GM12875 (cell line): ENCODE measurements around the gene CDH5.
A peak's percentile ranks its signal among the peaks of the same experiment; 100 is the strongest.

ENCODE experiments used
- H3K4me3 ChIP-seq: one replicate; pipeline ENCODE4 v1.5.1; 2011; ENCODE audit warnings: low read depth, low read length, control low read depth
- TF ChIP-seq, protein P1 (sequence below): IDR thresholded peaks from 2 replicates; pipeline ENCODE4 v1.5.1; 2011; ENCODE audit warnings: low read depth, mild to moderate bottlenecking, control low read depth, inconsistent platforms, low read length, moderate library complexity, borderline replicate concordance; ENCODE audit not compliant: insufficient read depth

The CDH5 gene

DNA sequence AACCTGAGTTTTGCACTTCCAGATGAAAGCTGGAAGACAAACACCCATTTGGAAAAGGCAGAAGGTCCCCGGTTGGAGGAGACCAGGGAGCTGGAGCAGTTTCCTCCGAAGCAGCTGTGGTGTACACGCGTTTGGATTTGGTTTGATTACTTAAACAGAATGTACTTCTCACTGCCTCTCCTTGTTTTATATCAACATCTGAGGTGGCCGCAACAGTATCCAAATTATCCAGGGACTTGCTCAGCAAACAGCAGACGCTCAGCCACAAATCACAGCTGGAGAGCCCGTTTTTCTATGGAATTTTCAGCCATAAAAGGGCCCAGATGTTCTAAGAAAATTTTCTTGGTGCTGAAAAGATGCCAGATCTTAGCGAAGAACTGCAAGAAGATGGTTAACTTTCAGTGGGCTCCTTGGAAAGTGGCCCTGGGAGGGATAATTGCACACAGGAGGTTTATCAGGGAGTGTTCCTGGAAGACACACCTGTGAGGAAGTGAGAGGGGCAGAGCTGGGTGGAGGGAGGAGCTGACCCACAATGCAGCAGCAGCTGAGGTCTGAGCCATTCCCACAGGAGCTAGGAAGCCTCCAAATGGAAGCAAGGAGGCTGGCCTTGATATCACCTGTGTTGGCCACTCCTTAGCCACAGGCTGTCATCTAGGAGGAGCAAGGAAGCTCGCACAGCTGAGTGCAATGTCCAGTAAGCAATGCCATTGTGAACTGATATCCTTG, 28.9 kb upstream of the CDH5 start:
- no peak overlapping the region for H3K4me3 ChIP-seq
- TF ChIP-seq, protein P1, sequence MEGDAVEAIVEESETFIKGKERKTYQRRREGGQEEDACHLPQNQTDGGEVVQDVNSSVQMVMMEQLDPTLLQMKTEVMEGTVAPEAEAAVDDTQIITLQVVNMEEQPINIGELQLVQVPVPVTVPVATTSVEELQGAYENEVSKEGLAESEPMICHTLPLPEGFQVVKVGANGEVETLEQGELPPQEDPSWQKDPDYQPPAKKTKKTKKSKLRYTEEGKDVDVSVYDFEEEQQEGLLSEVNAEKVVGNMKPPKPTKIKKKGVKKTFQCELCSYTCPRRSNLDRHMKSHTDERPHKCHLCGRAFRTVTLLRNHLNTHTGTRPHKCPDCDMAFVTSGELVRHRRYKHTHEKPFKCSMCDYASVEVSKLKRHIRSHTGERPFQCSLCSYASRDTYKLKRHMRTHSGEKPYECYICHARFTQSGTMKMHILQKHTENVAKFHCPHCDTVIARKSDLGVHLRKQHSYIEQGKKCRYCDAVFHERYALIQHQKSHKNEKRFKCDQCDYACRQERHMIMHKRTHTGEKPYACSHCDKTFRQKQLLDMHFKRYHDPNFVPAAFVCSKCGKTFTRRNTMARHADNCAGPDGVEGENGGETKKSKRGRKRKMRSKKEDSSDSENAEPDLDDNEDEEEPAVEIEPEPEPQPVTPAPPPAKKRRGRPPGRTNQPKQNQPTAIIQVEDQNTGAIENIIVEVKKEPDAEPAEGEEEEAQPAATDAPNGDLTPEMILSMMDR, result no peak

DNA sequence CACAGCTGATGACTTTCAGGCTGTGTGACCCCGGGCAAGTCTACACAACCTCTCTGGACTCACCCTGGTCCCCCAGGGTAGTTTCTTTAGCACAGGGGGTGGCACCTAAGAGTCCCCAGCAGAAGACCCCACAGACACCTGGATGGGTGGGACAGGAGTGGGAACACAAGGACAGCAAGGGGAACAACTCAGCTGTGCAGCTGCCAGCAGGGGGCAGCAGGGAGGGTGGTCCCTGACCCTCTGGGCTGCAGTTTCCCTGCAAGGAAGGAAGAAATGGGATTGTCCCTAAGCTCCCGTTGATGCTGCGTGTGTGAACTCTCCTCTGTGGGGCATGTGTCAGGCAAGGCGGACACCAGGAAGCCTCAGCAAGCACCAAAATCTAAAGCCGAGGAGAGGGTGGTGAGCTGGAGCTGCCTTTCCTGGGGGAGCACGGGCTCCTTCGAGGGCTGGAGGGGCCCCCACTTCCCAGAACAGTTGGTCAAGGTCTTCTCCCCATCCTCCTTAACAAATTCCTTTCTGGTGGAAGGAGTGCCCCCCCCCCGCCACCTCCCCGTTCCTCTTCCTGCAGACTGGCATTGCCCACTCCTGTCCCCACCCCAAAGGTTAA, 24.1 kb upstream of the CDH5 start:
- TF ChIP-seq, protein P1, result peak; percentile 92
- H3K4me3 ChIP-seq, result no peak overlapping the region

DNA sequence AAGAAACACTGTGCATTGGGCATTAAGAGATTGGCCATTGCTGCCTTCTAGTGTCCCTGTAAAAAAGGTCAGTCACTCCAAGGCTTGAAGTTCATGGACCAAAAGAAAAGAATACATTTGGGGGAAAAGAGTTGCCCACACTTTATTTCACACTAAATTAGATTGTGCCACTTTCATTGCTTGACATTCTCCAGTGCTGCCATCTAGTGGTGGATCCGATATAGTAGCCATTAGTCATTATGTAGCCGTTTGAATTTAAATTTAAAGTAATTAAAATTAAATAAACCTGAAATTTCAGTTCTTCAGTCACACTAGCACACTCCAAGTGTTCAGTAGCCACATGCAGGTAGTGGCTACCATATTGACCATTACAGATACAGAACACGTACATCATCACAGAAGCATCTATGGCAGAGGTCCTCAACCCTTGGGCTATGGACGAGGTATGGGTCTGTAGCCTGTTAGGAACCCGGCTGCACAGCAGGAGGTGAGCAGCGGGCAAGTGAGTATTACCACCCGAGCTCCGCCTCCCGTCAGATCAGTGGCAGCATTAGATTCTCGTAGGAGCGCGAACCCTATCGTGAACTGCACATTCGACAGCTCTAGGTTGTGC, 21.9 kb upstream of the CDH5 start:
- TF ChIP-seq, protein P1, result peak; percentile 55

DNA sequence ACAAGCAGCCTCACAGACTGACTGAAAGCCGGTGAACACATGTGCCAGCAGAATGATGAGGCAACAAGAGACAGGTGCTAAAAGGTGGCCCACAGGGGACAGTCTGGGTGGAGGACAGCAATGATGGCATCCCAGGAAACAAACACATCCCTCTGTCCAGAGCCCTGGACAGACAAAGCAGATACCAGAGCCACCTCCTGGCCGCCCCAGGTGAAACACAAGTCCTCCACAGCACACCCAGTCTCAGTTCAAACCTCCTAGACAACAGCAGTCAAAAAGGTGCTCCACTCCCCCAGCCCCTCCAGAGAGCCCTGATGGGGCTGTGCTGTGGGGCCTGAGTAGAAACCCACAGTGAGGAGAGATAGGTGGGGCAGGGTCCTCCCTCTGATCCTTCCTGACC, 20.3 kb upstream of the CDH5 start:
- H3K4me3 ChIP-seq, result no peak overlapping the region
- TF ChIP-seq, protein P1, result no peak

More for the DNA sequence above, 21.9 kb upstream of the CDH5 start:
- H3K4me3 ChIP-seq, result no peak overlapping the region

DNA sequence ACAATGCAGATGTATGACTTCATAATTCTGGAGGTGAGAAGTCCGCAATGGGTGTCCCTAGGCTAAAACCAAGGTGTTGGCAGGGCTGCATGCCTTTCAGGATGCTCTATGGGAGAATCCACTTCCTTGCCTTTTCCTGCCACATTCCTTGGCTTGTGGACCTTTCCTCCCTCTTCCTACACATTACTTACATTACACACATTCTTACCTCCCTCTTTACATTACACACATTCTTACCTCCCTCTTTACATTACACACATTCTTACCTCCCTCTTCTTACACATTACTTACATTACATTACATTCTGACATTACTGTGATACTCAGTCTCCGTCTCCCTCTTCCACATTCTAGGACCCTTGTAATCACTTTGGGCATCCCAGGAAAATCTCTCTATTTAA, 14.2 kb upstream of the CDH5 start:
- no peak overlapping the region for H3K4me3 ChIP-seq
- TF ChIP-seq, protein P1, result no peak

DNA sequence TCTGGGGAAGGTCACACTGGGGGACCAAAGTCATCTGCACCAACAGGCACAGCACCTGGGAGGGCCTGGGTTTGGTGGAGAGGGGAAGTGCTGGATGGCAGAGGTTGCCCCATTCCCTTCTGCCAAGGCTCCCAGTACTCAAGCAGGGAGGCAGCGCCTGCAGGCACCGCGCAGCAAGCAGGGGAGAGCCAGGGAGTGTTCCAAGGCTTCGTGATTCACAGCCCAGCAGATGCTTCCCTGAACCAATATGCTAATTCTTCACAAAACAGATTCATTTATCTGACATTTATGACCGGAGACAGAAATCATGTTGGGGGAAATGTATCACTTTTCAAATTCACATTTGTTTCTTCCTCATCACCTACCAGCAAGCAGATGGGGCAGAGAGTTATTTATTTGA, 13.4 kb upstream of the CDH5 start:
- TF ChIP-seq, protein P1, result no peak

More for the DNA sequence above, 13.4 kb upstream of the CDH5 start:
- H3K4me3 ChIP-seq, result no peak overlapping the region
